Upper lobe of right lung (tissue), 1 donor: Measurements from ENCODE around the gene SQOR. TPM values are rescaled to one million over a fixed set of nuclear protein-coding genes. Genes with fewer than 3 reads are reported as not detected.

ENCODE experiments used
- ATAC-seq: fragments of 200-7000 bp; cut with Tn5 transposase; one replicate; pipeline ENCODE4 v1.9.1; 2020; ENCODE audit warnings: mild to moderate bottlenecking, moderate library complexity
- DNase-seq: peaks from one replicate; pipeline ENCODE4 v3.0.0-alpha.2; 2020
- H3K27ac ChIP-seq: fragments of 200-600 bp; one replicate; pipeline ENCODE4 v1.8.0; 2022
- H3K27me3 ChIP-seq: fragments of 200-600 bp; one replicate; pipeline ENCODE4 v1.8.0; 2022; ENCODE audit warnings: mild to moderate bottlenecking
- H3K36me3 ChIP-seq: fragments of 200-600 bp; one replicate; pipeline ENCODE4 v1.8.0; 2022
- H3K4me1 ChIP-seq: fragments of 200-600 bp; one replicate; pipeline ENCODE4 v1.8.0; 2022
- H3K4me3 ChIP-seq: fragments of 200-600 bp; one replicate; pipeline ENCODE4 v1.8.0; 2022; ENCODE audit warnings: mild to moderate bottlenecking
- H3K9me3 ChIP-seq: fragments of 200-600 bp; one replicate; pipeline ENCODE4 v1.8.0; 2022
- intact Hi-C: fragments of 100-400 bp; cut with DNase I; formaldehyde crosslinking; loops from one replicate; pipeline ENCODE4 v1.11.0; 2022
- total RNA-seq: library from RNA; stranded (reverse); fragmentation: NEBNext Ultra II Directional; extraction: Animal tissue kit (Norgen Biotek cat#: 25700); gene quantifications from one replicate; pipeline ENCODE4 v1.2.1, GENCODE V29; 2021
- TF ChIP-seq, protein P1 (sequence below): fragments of 200-600 bp; IDR thresholded peaks from one replicate; pipeline ENCODE4 v1.8.0; 2022; ENCODE audit warnings: antibody characterized with exemption
- donor health status: DM: no; HTN: yes; CAD: no; lungs with severe emphysema.

SQOR gene
- total RNA-seq, 1 donor from 2014 or later = 103 TPM

DNA sequence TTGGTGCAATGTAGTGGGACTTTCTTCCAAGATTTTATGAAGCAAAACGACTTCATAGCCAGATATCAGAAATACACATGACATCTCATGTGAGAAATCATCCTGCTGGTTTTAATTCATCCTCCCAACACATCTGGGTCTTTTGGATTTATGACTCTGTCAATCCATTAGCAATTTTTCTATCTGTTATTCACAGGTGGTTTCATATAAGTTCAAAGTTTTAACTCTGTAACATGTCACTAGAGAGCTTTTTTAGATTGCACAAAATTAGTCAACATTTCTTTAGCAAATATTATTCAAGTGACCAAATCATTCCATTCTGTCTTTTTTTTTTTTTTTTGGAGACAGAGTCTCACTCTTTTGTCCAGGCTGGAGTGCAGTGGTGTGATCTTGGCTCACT lies 30.4 kb downstream of the SQOR start:
- H3K4me3 ChIP-seq = no peak overlapping the region
- peaks cover 64% of the 10 kb centered on the region for H3K36me3 ChIP-seq
- intact Hi-C loops = no loop called here
- no peak overlapping the region for H3K27ac ChIP-seq
- peaks cover 27% of the 10 kb centered on the region for H3K4me1 ChIP-seq
- TF ChIP-seq, protein P1, sequence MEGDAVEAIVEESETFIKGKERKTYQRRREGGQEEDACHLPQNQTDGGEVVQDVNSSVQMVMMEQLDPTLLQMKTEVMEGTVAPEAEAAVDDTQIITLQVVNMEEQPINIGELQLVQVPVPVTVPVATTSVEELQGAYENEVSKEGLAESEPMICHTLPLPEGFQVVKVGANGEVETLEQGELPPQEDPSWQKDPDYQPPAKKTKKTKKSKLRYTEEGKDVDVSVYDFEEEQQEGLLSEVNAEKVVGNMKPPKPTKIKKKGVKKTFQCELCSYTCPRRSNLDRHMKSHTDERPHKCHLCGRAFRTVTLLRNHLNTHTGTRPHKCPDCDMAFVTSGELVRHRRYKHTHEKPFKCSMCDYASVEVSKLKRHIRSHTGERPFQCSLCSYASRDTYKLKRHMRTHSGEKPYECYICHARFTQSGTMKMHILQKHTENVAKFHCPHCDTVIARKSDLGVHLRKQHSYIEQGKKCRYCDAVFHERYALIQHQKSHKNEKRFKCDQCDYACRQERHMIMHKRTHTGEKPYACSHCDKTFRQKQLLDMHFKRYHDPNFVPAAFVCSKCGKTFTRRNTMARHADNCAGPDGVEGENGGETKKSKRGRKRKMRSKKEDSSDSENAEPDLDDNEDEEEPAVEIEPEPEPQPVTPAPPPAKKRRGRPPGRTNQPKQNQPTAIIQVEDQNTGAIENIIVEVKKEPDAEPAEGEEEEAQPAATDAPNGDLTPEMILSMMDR = no peak
- ATAC-seq (no peak), DNase-seq (no peak)
- no peaks in the 10 kb centered on the region for H3K9me3 ChIP-seq
- H3K27me3 ChIP-seq = no peaks in the 10 kb centered on the region

DNA sequence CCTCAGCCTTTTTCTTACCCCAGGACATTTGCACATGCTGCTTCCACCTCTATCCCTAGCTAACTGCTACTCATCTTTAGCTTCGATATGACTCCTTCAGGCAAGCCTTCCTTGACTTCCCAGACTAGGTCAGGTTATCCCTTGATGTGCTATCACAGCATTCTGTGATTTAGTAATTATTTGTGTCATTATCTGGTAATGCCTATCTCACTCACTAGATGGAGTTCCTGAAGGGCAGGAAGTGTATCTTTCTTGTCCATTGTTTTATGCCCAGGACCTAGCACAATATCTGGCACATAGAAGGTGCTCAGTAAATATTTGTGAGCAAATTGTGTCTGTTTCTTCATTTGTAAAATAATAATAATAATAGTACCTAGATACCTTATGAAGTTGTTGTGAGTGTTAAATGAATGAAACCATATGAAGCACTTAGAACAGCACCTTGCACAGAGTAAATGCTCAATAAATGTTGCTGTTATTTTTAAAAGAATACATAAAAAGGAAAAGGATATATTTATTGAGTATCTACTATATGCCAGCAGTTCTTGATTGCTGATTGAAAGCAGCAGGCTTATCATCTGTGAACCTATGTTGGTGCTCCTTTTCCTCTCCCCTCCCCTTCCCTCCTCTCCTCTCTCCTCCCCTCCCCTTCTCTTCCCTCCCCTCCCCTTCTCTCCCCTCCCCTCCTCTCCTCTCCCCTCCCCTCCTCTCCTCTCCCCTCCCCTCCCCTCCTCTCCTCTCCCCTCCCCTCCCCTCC lies 31.5 kb downstream of the SQOR start:
- H3K27ac ChIP-seq = no peak overlapping the region
- H3K9me3 ChIP-seq = no peaks in the 10 kb centered on the region
- ATAC-seq = no peak
- no peaks in the 10 kb centered on the region for H3K27me3 ChIP-seq
- H3K4me3 ChIP-seq = no peak overlapping the region
- intact Hi-C loops = no loop called here
- H3K36me3 ChIP-seq = peaks cover 69% of the 10 kb centered on the region
- peaks cover 21% of the 10 kb centered on the region for H3K4me1 ChIP-seq
- no peak for DNase-seq
- TF ChIP-seq, protein P1 = no peak

DNA sequence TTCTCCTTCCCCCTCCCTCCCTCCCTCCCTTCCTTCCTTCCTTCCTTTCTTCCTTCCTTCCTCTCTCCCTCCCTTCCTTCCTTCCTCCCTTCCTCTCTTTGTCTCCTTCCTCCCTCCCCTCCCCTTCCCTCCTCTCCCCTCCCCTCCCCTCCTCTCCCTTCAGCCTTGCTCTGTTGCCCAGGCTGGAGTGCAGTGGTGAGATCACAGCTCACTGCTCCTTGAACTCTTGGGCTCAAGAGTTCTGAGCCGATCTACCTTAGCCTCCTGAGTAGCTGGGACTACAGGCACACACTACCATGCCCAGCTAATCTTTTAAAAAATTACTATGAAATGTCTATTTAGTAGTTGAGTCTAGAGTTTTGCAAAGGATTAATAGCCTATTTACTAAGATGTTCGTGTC lies 32.2 kb downstream of the SQOR start:
- Histone ChIP-seq H3K36me3 (peaks cover 69% of the 10 kb centered on the region), H3K9me3 (no peaks in the 10 kb centered on the region), H3K27ac (no peak overlapping the region), H3K4me3 (no peak overlapping the region), H3K27me3 (no peaks in the 10 kb centered on the region), H3K4me1 (peaks cover 21% of the 10 kb centered on the region)
- intact Hi-C loops = no loop called here
- peak; percentile 51 for ATAC-seq
- DNase-seq = no peak
- TF ChIP-seq, protein P1 = no peak

DNA sequence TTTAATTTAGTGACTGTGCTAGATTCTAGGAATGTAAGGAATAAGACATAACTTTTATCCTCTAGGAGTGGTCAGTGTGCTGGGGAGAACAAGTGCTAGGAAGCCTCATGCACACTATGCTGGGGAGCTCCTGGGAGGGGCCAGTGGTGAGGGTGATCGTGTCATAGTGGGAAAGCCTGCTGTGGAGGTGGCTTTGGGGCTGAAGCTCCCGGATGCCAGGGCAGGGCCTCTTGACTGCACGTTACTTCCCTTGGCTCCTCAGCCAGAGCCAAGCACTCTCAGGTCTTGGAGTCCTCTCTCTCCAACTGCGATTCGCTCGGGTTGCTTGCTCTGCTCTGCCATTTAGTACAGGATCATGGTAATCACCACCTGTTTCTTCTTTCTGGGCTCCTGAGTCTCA lies 33.6 kb downstream of the SQOR start:
- peak; percentile 79 for ATAC-seq
- TF ChIP-seq, protein P1 = no peak
- DNase-seq = no peak
- Histone ChIP-seq H3K4me1 (peaks cover 21% of the 10 kb centered on the region), H3K9me3 (no peaks in the 10 kb centered on the region), H3K36me3 (peaks cover 69% of the 10 kb centered on the region), H3K27me3 (no peaks in the 10 kb centered on the region), H3K4me3 (no peak overlapping the region), H3K27ac (peak overlapping the region; percentile 39)
- intact Hi-C loops = no loop called here

DNA sequence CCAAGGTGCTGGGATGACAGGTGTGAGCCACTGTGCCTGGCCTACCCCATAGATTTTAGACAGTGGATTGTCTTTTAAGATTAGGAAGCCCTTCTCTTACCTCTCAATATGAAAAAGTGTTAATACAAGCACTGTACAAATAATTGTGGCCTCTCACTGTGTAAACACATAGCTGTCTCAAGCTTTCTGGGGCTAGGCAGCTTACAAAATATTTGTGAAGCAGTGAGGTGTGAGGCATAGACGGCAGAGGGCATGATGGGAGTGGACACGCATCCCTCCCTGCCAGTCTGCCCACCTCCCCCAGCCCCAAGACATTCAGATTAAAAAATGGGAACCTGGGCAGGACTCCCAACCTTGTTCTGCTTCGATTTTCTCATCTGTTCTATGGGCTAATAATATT lies 34.6 kb downstream of the SQOR start:
- H3K9me3 ChIP-seq = no peaks in the 10 kb centered on the region
- TF ChIP-seq, protein P1 = no peak
- peaks cover 69% of the 10 kb centered on the region for H3K36me3 ChIP-seq
- no peak overlapping the region for H3K4me3 ChIP-seq
- no peak for DNase-seq
- no peaks in the 10 kb centered on the region for H3K27me3 ChIP-seq
- no peak overlapping the region for H3K27ac ChIP-seq
- ATAC-seq = peak; percentile 65
- H3K4me1 ChIP-seq = peaks cover 21% of the 10 kb centered on the region
- intact Hi-C loops = no loop called here
